ENCODE results near the gene ERG.

The ERG gene

DNA sequence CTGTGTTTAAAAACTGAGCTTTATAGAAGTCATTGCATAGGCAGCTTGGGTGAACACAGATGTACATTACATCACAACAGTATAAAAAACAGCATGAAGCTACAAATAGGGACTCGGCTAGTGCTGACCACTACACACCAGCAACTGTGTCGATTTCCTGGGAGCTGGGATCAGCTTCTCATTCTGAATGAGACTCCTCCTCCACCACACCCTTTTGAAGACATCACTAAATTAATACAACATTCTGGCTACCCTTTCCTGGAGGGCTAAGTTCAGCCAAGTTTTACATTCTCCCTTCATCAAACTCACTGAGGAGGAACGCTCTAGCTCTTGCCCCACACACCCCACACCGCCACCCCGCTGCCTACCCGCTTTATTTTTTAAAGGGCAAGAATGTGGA, 102.7 kb downstream of the ERG start:
- Histone ChIP-seq H4K20me1 (ENCODE audit: insufficient read depth, low read length, poor library complexity, severe bottlenecking) (peaks cover 4% of the 10 kb centered on the region), H3K9ac (ENCODE audit: low read depth, low read length, poor library complexity, severe bottlenecking) (no peak overlapping the region), H3K79me2 (ENCODE audit: insufficient read depth, low read length) (no peaks in the 10 kb centered on the region), H3K9me3 (ENCODE audit: insufficient read depth, low read depth, low read length) (no peaks in the 10 kb centered on the region), H3K4me3 (ENCODE audit: low read length, poor library complexity, severe bottlenecking) (no peak overlapping the region), H3K27me3 (ENCODE audit: insufficient read depth, low read length, poor library complexity, severe bottlenecking) (no peaks in the 10 kb centered on the region), H3K9me2 (replicated peaks; ENCODE audit: low read depth, low read length) (no peaks in the 10 kb centered on the region), H2AFZ (ENCODE audit: low read length) (no peak overlapping the region), H3F3A (ENCODE audit: low read depth) (no peaks in the 10 kb centered on the region), H3K36me3 (ENCODE audit: insufficient read depth, low read length) (peaks cover 86% of the 10 kb centered on the region), H3K4me2 (ENCODE audit: low read depth, low read length, poor library complexity, severe bottlenecking) (no peak overlapping the region), H3K4me1 (ENCODE audit: insufficient read depth, low read length, poor library complexity, severe bottlenecking) (no peaks in the 10 kb centered on the region)
- TF ChIP-seq, protein P1, sequence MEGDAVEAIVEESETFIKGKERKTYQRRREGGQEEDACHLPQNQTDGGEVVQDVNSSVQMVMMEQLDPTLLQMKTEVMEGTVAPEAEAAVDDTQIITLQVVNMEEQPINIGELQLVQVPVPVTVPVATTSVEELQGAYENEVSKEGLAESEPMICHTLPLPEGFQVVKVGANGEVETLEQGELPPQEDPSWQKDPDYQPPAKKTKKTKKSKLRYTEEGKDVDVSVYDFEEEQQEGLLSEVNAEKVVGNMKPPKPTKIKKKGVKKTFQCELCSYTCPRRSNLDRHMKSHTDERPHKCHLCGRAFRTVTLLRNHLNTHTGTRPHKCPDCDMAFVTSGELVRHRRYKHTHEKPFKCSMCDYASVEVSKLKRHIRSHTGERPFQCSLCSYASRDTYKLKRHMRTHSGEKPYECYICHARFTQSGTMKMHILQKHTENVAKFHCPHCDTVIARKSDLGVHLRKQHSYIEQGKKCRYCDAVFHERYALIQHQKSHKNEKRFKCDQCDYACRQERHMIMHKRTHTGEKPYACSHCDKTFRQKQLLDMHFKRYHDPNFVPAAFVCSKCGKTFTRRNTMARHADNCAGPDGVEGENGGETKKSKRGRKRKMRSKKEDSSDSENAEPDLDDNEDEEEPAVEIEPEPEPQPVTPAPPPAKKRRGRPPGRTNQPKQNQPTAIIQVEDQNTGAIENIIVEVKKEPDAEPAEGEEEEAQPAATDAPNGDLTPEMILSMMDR (conservative IDR thresholded peaks at IDR 0.05; ENCODE audit: low read length), result no peak
- no peak for TF ChIP-seq EZH2phosphoT487 (IDR thresholded peaks at IDR 0.05; ENCODE audit: borderline replicate concordance)

DNA sequence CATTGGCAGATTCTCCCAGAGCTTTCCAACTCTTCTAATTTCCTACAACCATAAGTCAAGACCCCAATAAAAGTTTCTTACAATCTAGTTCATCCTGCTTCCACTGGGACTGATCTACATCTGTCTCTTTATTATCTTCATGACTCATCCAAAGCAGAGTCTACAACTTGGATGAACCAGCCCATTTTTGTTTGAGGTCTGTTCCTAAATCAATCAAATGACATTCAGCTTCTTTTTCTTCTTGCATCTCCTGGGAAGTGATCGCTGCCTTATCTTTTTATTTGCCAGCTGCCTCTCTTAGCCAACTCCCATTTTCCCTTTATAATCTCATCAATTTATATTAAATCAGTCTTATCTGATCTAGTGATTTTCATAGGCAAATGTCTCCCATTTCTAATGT, 105.6 kb downstream of the ERG start:
- H3K4me1 ChIP-seq (ENCODE audit: insufficient read depth, low read length, poor library complexity, severe bottlenecking), result peaks cover 23% of the 10 kb centered on the region
- no peak for TF ChIP-seq EZH2phosphoT487 (IDR thresholded peaks at IDR 0.05; ENCODE audit: borderline replicate concordance)
- TF ChIP-seq, protein P1 (conservative IDR thresholded peaks at IDR 0.05; ENCODE audit: low read length), result no peak

DNA sequence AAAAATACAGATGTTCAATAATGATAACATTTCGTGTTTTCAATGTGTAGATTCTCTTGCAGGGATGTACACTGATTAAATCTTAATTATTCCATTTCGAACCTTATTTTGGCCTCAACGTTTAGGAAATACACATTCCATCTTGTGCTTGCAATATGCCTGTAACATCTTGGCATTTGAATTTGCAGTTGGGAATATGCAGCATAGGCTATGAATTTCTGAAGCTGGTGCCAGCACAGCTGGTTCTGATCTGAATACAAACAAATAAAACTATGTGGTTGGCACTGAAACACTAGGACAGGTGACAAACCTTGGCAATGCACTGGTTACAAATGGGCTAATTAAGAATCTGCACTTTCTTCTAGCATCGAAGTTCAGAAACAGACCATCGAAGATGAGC, 108.4 kb downstream of the ERG start:
- no peaks in the 10 kb centered on the region for H3K27me3 ChIP-seq (ENCODE audit: insufficient read depth, low read length, poor library complexity, severe bottlenecking)
- no peak for TF ChIP-seq EZH2phosphoT487 (IDR thresholded peaks at IDR 0.05; ENCODE audit: borderline replicate concordance)
- TF ChIP-seq, protein P1 (conservative IDR thresholded peaks at IDR 0.05; ENCODE audit: low read length), result no peak
- H2AFZ ChIP-seq (ENCODE audit: low read length), result no peak overlapping the region
- H3K9me3 ChIP-seq (ENCODE audit: insufficient read depth, low read depth, low read length), result no peaks in the 10 kb centered on the region
- H3K36me3 ChIP-seq (ENCODE audit: insufficient read depth, low read length), result peaks cover 69% of the 10 kb centered on the region
- peaks cover 2% of the 10 kb centered on the region for H4K20me1 ChIP-seq (ENCODE audit: insufficient read depth, low read length, poor library complexity, severe bottlenecking)
- H3K4me2 ChIP-seq (ENCODE audit: low read depth, low read length, poor library complexity, severe bottlenecking), result no peak overlapping the region
- no peak overlapping the region for H3K9ac ChIP-seq (ENCODE audit: low read depth, low read length, poor library complexity, severe bottlenecking)
- H3K4me1 ChIP-seq (ENCODE audit: insufficient read depth, low read length, poor library complexity, severe bottlenecking), result peaks cover 49% of the 10 kb centered on the region
- H3K4me3 ChIP-seq (ENCODE audit: low read length, poor library complexity, severe bottlenecking), result no peak overlapping the region
- H3F3A ChIP-seq (ENCODE audit: low read depth), result peaks cover 22% of the 10 kb centered on the region
- peaks cover 7% of the 10 kb centered on the region; the same call in 1 of the 2 replicates for H3K79me2 ChIP-seq (ENCODE audit: insufficient read depth, low read length)
- H3K9me2 ChIP-seq (replicated peaks; ENCODE audit: low read depth, low read length), result no peaks in the 10 kb centered on the region

More for the DNA sequence above, 105.6 kb downstream of the ERG start:
- Histone ChIP-seq H3K9me3 (ENCODE audit: insufficient read depth, low read depth, low read length) (no peaks in the 10 kb centered on the region), H4K20me1 (ENCODE audit: insufficient read depth, low read length, poor library complexity, severe bottlenecking) (peaks cover 2% of the 10 kb centered on the region), H3F3A (ENCODE audit: low read depth) (peaks cover 6% of the 10 kb centered on the region; the same call in 1 of the 2 replicates), H3K36me3 (ENCODE audit: insufficient read depth, low read length) (peaks cover 85% of the 10 kb centered on the region), H3K4me2 (ENCODE audit: low read depth, low read length, poor library complexity, severe bottlenecking) (no peak overlapping the region), H3K79me2 (ENCODE audit: insufficient read depth, low read length) (no peaks in the 10 kb centered on the region), H3K9ac (ENCODE audit: low read depth, low read length, poor library complexity, severe bottlenecking) (no peak overlapping the region), H3K27me3 (ENCODE audit: insufficient read depth, low read length, poor library complexity, severe bottlenecking) (no peaks in the 10 kb centered on the region), H2AFZ (ENCODE audit: low read length) (no peak overlapping the region), H3K9me2 (replicated peaks; ENCODE audit: low read depth, low read length) (no peaks in the 10 kb centered on the region), H3K4me3 (ENCODE audit: low read length, poor library complexity, severe bottlenecking) (no peak overlapping the region)
